ENCODE results near the gene RAB17.

RAB17 gene

DNA sequence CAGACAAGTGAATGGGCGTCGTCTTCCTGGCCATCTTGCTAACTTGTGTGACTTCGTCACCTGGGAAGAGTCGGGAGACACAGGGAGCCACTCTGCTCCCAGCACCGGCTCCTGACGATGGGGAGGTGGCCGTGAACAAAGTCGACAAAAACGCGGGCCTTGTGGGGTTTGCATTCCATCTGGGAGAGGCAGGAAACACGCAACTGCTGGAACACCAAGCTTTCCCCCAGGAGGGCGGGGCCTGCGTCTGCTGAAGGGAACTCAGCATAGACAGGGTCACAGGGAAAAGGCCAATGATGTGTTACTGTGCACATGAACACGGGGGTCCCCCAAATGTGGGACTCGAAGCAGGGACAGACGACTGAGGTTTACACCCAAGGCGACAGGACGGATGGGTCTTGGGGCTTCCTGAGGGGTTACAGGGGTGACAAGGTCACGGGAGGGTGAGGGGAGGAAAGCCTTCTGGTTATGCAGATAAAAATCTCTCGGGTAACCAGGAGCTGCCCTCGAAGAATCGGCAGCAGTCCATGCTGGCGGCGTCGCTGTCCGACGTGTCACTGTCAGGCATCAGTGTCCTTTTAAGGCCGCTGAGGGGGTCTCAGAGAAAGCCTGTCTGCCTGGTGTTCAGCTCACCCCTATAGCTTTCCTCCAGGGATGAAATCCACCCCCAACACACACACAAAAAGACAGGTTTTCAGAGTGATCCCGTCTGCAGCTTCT is 52.4 kb downstream of the RAB17 start:
- TF ChIP-seq, protein P1, sequence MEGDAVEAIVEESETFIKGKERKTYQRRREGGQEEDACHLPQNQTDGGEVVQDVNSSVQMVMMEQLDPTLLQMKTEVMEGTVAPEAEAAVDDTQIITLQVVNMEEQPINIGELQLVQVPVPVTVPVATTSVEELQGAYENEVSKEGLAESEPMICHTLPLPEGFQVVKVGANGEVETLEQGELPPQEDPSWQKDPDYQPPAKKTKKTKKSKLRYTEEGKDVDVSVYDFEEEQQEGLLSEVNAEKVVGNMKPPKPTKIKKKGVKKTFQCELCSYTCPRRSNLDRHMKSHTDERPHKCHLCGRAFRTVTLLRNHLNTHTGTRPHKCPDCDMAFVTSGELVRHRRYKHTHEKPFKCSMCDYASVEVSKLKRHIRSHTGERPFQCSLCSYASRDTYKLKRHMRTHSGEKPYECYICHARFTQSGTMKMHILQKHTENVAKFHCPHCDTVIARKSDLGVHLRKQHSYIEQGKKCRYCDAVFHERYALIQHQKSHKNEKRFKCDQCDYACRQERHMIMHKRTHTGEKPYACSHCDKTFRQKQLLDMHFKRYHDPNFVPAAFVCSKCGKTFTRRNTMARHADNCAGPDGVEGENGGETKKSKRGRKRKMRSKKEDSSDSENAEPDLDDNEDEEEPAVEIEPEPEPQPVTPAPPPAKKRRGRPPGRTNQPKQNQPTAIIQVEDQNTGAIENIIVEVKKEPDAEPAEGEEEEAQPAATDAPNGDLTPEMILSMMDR (IDR thresholded peaks at IDR 0.05): no peak
- Mint-ChIP-seq H3K27ac (peak overlapping the region; percentile 68), H3K4me3 (peak overlapping the region; percentile 31), H3K36me3 (ENCODE audit: low read depth) (no peaks in the 10 kb centered on the region), H3K27me3 (ENCODE audit: low read depth, poor library complexity) (peaks cover 25% of the 10 kb centered on the region), H3K9me3 (peaks cover 5% of the 10 kb centered on the region), H3K4me1 (peaks cover 49% of the 10 kb centered on the region)
- no peak for DNase-seq

DNA sequence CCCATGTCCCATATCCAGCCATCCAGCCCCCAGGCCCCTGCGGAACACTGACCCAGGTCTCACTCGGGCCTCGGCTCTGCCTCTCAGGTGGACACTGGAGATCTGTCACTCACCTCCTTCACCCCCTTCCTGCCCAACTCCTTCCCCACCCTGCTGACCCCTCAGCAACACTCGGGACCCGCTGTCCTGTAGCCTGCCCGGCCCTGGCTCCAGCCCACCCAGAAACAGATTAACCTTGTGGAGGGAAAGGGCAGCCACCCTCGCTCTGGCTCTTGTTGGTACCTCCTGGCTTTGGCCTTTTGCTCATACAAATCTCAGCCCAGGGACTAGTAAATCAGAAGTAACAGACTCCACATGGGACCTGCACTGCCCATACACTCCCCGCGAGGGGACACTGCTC is 53.9 kb downstream of the RAB17 start:
- H3K27ac Mint-ChIP-seq: no peak overlapping the region
- H3K36me3 Mint-ChIP-seq (ENCODE audit: low read depth): no peaks in the 10 kb centered on the region
- H3K4me1 Mint-ChIP-seq: peaks cover 62% of the 10 kb centered on the region
- H3K27me3 Mint-ChIP-seq (ENCODE audit: low read depth, poor library complexity): peaks cover 25% of the 10 kb centered on the region
- peaks cover 2% of the 10 kb centered on the region for H3K9me3 Mint-ChIP-seq
- DNase-seq: no peak
- TF ChIP-seq, protein P1 (IDR thresholded peaks at IDR 0.05): no peak
- H3K4me3 Mint-ChIP-seq: no peak overlapping the region

DNA sequence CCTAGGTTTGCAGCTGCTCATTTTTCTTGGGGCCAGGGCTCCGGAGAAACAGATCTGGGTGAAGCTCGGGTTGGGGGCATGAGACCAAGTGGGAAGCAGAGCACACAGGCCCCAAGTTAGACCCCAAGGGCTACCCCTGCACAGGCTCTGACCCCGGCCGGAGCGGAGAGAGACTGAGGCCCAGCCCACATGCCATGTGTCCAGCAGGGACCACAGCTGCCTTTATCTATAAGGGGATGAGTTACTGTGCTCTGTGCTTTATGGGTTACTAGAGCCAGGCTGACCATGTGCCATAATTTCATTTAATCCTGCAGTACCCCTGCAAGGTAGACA is 54.5 kb downstream of the RAB17 start:
- H3K27me3 Mint-ChIP-seq (ENCODE audit: low read depth, poor library complexity): peaks cover 25% of the 10 kb centered on the region

DNA sequence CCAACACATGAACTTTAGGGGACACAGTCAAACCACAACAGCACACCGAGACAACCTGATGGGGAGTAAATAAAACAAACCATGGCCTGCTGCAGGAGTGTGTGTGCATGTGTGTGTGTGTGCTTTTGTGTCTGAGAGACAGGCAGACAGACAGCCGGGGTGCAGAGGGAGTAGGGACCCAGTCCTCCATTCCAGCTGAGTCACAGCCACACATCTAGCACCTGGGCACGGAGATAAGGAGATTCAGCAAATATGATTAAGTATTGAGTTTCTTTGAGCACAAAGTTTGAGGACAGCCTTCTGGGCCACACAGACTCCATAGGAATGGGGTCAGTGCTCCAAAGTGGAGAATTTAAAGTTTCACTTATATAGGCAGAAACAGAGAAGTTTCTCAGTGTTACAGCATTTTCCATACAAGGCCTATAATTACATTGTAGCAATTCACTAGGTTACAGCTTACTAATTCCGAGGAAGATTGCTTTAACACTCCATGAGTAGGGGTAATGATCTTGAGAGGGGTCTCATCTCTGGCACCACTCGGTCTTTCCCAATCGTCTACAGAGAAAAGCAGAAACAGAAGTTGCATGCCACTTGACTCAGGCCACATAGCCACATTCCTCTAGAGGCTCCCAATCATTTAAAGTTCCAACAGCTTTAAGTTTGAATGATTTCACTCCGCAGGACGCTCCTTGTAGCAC is 55.0 kb downstream of the RAB17 start:
- Mint-ChIP-seq H3K36me3 (ENCODE audit: low read depth) (no peaks in the 10 kb centered on the region), H3K4me1 (peaks cover 64% of the 10 kb centered on the region), H3K27ac (no peak overlapping the region), H3K27me3 (ENCODE audit: low read depth, poor library complexity) (peaks cover 23% of the 10 kb centered on the region), H3K9me3 (no peaks in the 10 kb centered on the region), H3K4me3 (no peak overlapping the region)
- TF ChIP-seq, protein P1 (IDR thresholded peaks at IDR 0.05): no peak
- DNase-seq: no peak

More for the DNA sequence above, 54.5 kb downstream of the RAB17 start:
- no peak overlapping the region for H3K4me3 Mint-ChIP-seq
- H3K36me3 Mint-ChIP-seq (ENCODE audit: low read depth): no peaks in the 10 kb centered on the region
- no peak overlapping the region for H3K27ac Mint-ChIP-seq
- peaks cover 62% of the 10 kb centered on the region for H3K4me1 Mint-ChIP-seq
- no peaks in the 10 kb centered on the region for H3K9me3 Mint-ChIP-seq
- TF ChIP-seq, protein P1 (IDR thresholded peaks at IDR 0.05): no peak
- no peak for DNase-seq

DNA sequence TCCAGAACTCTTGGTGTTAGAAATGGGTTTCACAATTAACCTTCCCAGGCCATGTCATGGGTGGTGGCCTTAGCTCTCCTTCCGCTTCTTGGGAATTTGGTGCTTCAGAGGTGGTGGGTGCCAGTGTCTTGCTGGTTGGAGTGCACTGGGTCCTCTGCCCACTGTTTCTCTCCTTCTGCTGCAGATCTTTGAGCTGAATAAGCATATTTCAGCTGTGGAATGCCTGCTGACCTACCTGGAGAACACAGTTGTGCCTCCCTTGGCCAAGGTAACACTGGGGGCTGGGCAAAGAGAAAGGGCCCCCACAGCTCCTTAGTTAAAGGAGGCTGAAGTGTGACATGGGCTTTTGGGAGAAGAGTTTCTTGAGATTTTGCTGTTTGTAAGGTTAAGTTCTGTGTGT is 56.2 kb downstream of the RAB17 start:
- Mint-ChIP-seq H3K27me3 (ENCODE audit: low read depth, poor library complexity) (peaks cover 19% of the 10 kb centered on the region), H3K4me1 (peaks cover 68% of the 10 kb centered on the region), H3K27ac (no peak overlapping the region), H3K36me3 (ENCODE audit: low read depth) (no peaks in the 10 kb centered on the region), H3K4me3 (no peak overlapping the region), H3K9me3 (no peaks in the 10 kb centered on the region)
- TF ChIP-seq, protein P1 (IDR thresholded peaks at IDR 0.05): no peak
- DNase-seq: no peak

All from nephron progenitor cell (in vitro differentiated cells).